Loucy (cell line): ENCODE measurements around the gene RPRD2.

Experiments
- CTCF ChIP-seq: fragments of 200-600 bp; sonication (generic); conservative IDR thresholded peaks from 2 replicates; pipeline ENCODE4 v1.5.1; 2014; ENCODE audit warnings: mild to moderate bottlenecking, antibody characterized with exemption, low read length
- EZH2phosphoT487 ChIP-seq: fragments of 200-600 bp; IDR thresholded peaks from 2 replicates; pipeline ENCODE4 v1.6.1; 2018; ENCODE audit warnings: antibody characterized with exemption, mild to moderate bottlenecking, moderate library complexity, borderline replicate concordance

- TF ChIP-seq CTCF: no peak
- TF ChIP-seq EZH2phosphoT487: no peak
Observed at GRCh38 chr1:150469291-150469690, 105.3 kb downstream of the RPRD2 start.
